K562 (cell line): ENCODE measurements around the gene PRF1. TPM values are rescaled to one million over a fixed set of nuclear protein-coding genes. Genes with fewer than 3 reads are reported as not detected.

Experiments used
- ATAC-seq: fragments of 200-7000 bp; cut with Tn5 transposase; 3 replicates; pipeline ENCODE4 v1.9.1; 2020; ENCODE audit warnings: moderate library complexity
- BruUV-seq: library from RNA; stranded (reverse); fragments of 400-500 nt; replicated peaks from 2 replicates; lab custom pipeline; 2021; lab: Mats Ljungman, UMichigan
- CTCF ChIA-PET: fragments of 300-600 bp; formaldehyde crosslinking; extraction: SDS; loops from one replicate; lab custom pipeline; 2021; ENCODE audit warnings: low intra/inter-chr PET ratio; lab: Yijun Ruan, JAX
- POLR2A ChIA-PET: fragments of 300-600, 350-650 bp; sonication (Branson Sonifier 250); formaldehyde crosslinking; extraction: SDS; loops from one replicate; lab custom pipeline; 2021; ENCODE audit warnings: antibody characterized with exemption, inconsistent platforms; lab: Yijun Ruan, JAX
- DNase-seq, 4 experiments: peaks; one replicate each; pipeline versions ENCODE4 v3.0.0 to v3.0.0-alpha.2; 2011 to 2018; ENCODE audit warnings: low spot score in 3 of 4, mixed read lengths in 3 of 4; ENCODE audit errors: extremely low read depth in 1 of 4
- FAIRE-seq: peaks from 2 replicates; lab custom pipeline; 2011; peaks lifted over from hg19 to GRCh38; lab: Jason Lieb, UNC
- H2AFZ ChIP-seq: 2 replicates; pipeline ENCODE4 v1.6.0; 2011; ENCODE audit warnings: low read depth, low read length, control low read depth, inconsistent platforms
- H3K27ac ChIP-seq: fragments of 200-600 bp; 3 replicates; pipeline ENCODE4 v1.8.0; 2011; ENCODE audit warnings: low read depth, mild to moderate bottlenecking, control low read depth, inconsistent platforms, low read length, moderate library complexity, mixed read lengths; ENCODE audit errors: extremely low read depth
- H3K27me3 ChIP-seq, 2 experiments: fragments of 300-600 bp in 1 of 2; 2 replicates in 1 of 2; 3 replicates in 1 of 2; pipeline versions ENCODE4 v1.6.0 to v1.8.0; 2011; ENCODE audit warnings: inconsistent platforms in 2 of 2, low read length in 2 of 2, mild to moderate bottlenecking in 1 of 2, mixed read lengths in 1 of 2, moderate library complexity in 1 of 2; ENCODE audit not compliant: control insufficient read depth in 2 of 2, insufficient read depth in 2 of 2
- H3K36me3 ChIP-seq: fragments of 300-600 bp; 3 replicates; pipeline ENCODE4 v1.8.0; 2011; ENCODE audit warnings: mild to moderate bottlenecking, low read length, inconsistent platforms; ENCODE audit not compliant: control insufficient read depth, insufficient read depth
- H3K4me1 ChIP-seq, 2 experiments: fragments of 200-600 bp in 1 of 2; replicated peaks in 1 of 2; 2 replicates in 1 of 2; 3 replicates in 1 of 2; pipeline versions ENCODE4 v1.5.1 to v1.8.0; 2011; ENCODE audit warnings: inconsistent platforms in 2 of 2, low read length in 2 of 2, mild to moderate bottlenecking in 1 of 2, mixed read lengths in 1 of 2, moderate library complexity in 1 of 2; ENCODE audit not compliant: control insufficient read depth in 2 of 2, insufficient read depth in 2 of 2
- H3K4me2 ChIP-seq: 2 replicates; pipeline ENCODE4 v1.6.1; 2011; ENCODE audit warnings: low read length, control low read depth, inconsistent platforms, mixed read lengths; ENCODE audit not compliant: insufficient read depth
- H3K4me3 ChIP-seq: fragments of 200-600 bp; sonication (generic), shearing (Covaris generic); 2 replicates; pipeline ENCODE4 v1.5.1; 2016; ENCODE audit warnings: control low read depth, inconsistent platforms
- H3K79me2 ChIP-seq: fragments of 200-600 bp; 3 replicates; pipeline ENCODE4 v1.8.0; 2011; ENCODE audit warnings: low read length, inconsistent platforms; ENCODE audit not compliant: control insufficient read depth, insufficient read depth
- H3K9ac ChIP-seq, 2 experiments: 2 replicates each; pipeline versions ENCODE4 v1.6.0 to v1.6.1; 2011; ENCODE audit warnings: low read depth in 2 of 2, low read length in 2 of 2, control low read depth in 1 of 2, inconsistent platforms in 1 of 2, mild to moderate bottlenecking in 1 of 2, mixed read lengths in 1 of 2; ENCODE audit not compliant: insufficient read depth in 1 of 2
- H3K9me1 ChIP-seq: one replicate; pipeline ENCODE4 v1.6.0; 2011; ENCODE audit warnings: inconsistent platforms, mild to moderate bottlenecking, low read length, moderate library complexity; ENCODE audit not compliant: control insufficient read depth, insufficient read depth
- H3K9me3 ChIP-seq: replicated peaks from 2 replicates; pipeline ENCODE4 v1.5.1; 2011; ENCODE audit warnings: low read depth, low read length, inconsistent platforms; ENCODE audit not compliant: control insufficient read depth, insufficient read depth
- H4K20me1 ChIP-seq: replicated peaks from 2 replicates; pipeline ENCODE4 v1.6.1; 2011; ENCODE audit warnings: low read length, inconsistent platforms, mixed read lengths; ENCODE audit not compliant: control insufficient read depth, insufficient read depth
- FOXP4 ChIP-seq: sonication (generic); formaldehyde crosslinking; IDR thresholded peaks from 2 replicates; pipeline ENCODE4 v1.8.0; 2022; ENCODE audit warnings: mild to moderate bottlenecking, missing genetic modification reagents, borderline replicate concordance
- HMG20B ChIP-seq: fragments of 250-450 bp; sonication (Bioruptor Pico); IDR thresholded peaks from 2 replicates; pipeline ENCODE4 v1.5.0; 2021; ENCODE audit warnings: mild to moderate bottlenecking
- MBD1 ChIP-seq: fragments of 250-450 bp; sonication (Bioruptor Pico); IDR thresholded peaks from 2 replicates; pipeline ENCODE4 v1.8.0; 2022; ENCODE audit warnings: inconsistent platforms
- NBN ChIP-seq: fragments of 450-650 bp; IDR thresholded peaks from 2 replicates; pipeline ENCODE4 v1.6.1; 2016; ENCODE audit warnings: low read depth, mild to moderate bottlenecking
- YY1 ChIP-seq, 3 experiments: IDR thresholded peaks; 2 replicates each; pipeline ENCODE4 v1.6.1; 2011; ENCODE audit warnings: low read length in 2 of 3, mild to moderate bottlenecking in 2 of 3, moderate library complexity in 2 of 3, borderline replicate concordance in 1 of 3, control low read depth in 1 of 3, low read depth in 1 of 3; ENCODE audit not compliant: insufficient read depth in 3 of 3, insufficient replicate concordance in 2 of 3, control insufficient read depth in 1 of 3, insufficient read length in 1 of 3; ENCODE audit errors: extremely low read depth in 1 of 3
- ZNF121 ChIP-seq: sonication (generic); formaldehyde crosslinking; conservative IDR thresholded peaks from 2 replicates; pipeline ENCODE4 v1.8.0; 2022; ENCODE audit warnings: missing genetic modification reagents
- ZNF197 ChIP-seq: fragments of 200-800 bp; sonication (Bioruptor generic); IDR thresholded peaks from 2 replicates; pipeline ENCODE4 v1.6.1; 2016; ENCODE audit warnings: low read depth, missing genetic modification characterization, missing compliant biosample characterization
- ZNF699 ChIP-seq: fragments of 250-450 bp; sonication (Bioruptor Pico); IDR thresholded peaks from 2 replicates; pipeline ENCODE4 v1.8.0; 2021; ENCODE audit warnings: mild to moderate bottlenecking, moderate library complexity; ENCODE audit not compliant: insufficient replicate concordance
- WGBS: fragments of 100-300 bp; shearing (Covaris generic); methylation state at CpG from one replicate; pipeline ENCODE4 v1.1.6; 2016; ENCODE audit warnings: low coverage, mixed read lengths; ENCODE audit not compliant: insufficient coverage; ENCODE audit errors: missing lambda C conversion rate; 5-methylcytosine and 5-hydroxymethylcytosine counted together
- in situ Hi-C: fragments of 300-500 bp; cut with MboI; formaldehyde crosslinking; loops from 4 replicates; pipeline ENCODE4 v1.15.0; 2018; ENCODE audit warnings: inconsistent platforms, mixed read lengths
- intact Hi-C: fragments of 100-400 bp; cut with micrococcal nuclease; formaldehyde crosslinking; loops from 2 replicates; pipeline ENCODE4 v1.14.2; 2022
- polyA plus RNA-seq, 8 experiments: library from polyadenylated mRNA; depleted of rRNA in 4 of 8; stranded (reverse) in 5 of 8; unstranded in 3 of 8; fragments of >200 nt; fragmentation: Nextera tagmentation in 2 of 8; fragmentation: Illumina TruSeq in 1 of 8; extraction: Ambion mirVana in 2 of 8; extraction: Trizol in 1 of 8; gene quantifications; 2 replicates each; pipeline versions ENCODE4 v1.2.1 to v1.2.3, GENCODE V29; 2011 to 2014; ENCODE audit warnings: inconsistent platforms in 1 of 8, missing spikeins in 1 of 8
- total RNA-seq, 7 experiments: library from RNA; depleted of rRNA in 6 of 7; stranded (reverse); fragments of >200 nt in 6 of 7; fragmentation: Illumina TruSeq in 2 of 7; extraction: Trizol in 2 of 7; gene quantifications; 2 replicates each; pipeline versions ENCODE4 v1.2.1 to v1.2.3, GENCODE V29; 2011 to 2021; ENCODE audit warnings: low replicate concordance in 1 of 7
- TF ChIP-seq, protein P1 (sequence below): IDR thresholded peaks from 2 replicates; pipeline ENCODE4 v1.6.1; 2016; ENCODE audit warnings: missing genetic modification characterization, missing compliant biosample characterization

PRF1 gene
- total and polyA plus RNA-seq, 9 of the 15 experiments (the other 6 are each of a cell fraction or from before 2014, with no cell fraction given), result 3.8 to 8.6 (median 6.3) TPM

DNA sequence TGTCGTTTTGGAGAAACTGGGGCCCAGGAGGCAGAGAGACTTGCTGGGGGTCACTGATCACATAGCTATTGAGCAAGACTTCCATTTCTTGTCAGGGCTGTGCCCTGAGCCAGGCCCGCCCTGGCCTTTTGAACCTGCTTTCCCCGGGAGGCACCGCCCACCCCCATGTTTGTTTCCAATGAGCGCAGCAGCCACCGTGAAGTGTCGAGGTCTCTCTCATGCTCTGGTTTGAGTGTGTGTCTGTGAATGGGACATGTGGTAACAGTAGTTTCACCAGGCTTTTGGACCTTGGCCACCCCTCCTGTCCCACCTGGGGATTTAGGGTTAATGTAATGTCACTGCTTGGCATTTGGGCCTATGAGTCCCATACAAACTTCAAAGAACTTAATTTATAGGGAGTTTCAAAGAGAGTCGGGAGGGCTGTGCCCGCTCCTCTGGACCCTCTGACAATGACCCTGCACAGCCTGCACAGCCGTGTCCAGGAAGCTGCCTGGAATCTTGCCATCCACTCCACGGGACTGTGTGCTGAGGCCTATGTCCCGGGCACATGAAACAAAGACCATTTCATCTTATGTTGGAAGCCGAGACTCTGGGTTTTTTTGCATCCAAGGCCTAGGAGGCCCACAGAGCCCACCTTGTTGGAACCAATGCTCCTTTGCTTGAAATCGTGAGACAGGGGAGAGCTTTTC, 6.3 kb downstream of the PRF1 start:
- peaks cover 53 to 67% of the 10 kb centered on the region in 2 experiments for H3K4me1 ChIP-seq
- WGBS, result 39% methylated on average over 14 of the region's 14 CpGs
- H3K9me3 ChIP-seq, result no peaks in the 10 kb centered on the region
- H2AFZ ChIP-seq, result peak overlapping the region; percentile 88
- peak overlapping the region; percentile 42 to 73 for H3K9ac ChIP-seq
- H3K36me3 ChIP-seq, result no peaks in the 10 kb centered on the region
- peak; percentile 71 to 85 (median 78) for DNase-seq
- H3K27ac ChIP-seq, result peak overlapping the region; percentile 73
- H3K79me2 ChIP-seq, result no peaks in the 10 kb centered on the region; the same call in 2 of the 3 replicates
- CTCF ChIA-PET, result no interaction called here
- no peaks in the 10 kb centered on the region for H3K9me1 ChIP-seq
- FAIRE-seq, result peak; percentile 77
- H4K20me1 ChIP-seq, result no peaks in the 10 kb centered on the region
- in situ Hi-C loops (no loop called here), intact Hi-C loops (no loop called here)
- ATAC-seq, result peak; percentile 65
- H3K27me3 ChIP-seq, result no peaks in the 10 kb centered on the region
- no peak overlapping the region for H3K4me3 ChIP-seq
- POLR2A ChIA-PET, result interaction anchor here (0.6 kb wide), 1 partner anchor 546 kb away, joined by 3 read pairs; no protein-coding TSS in a partner anchor
- peak overlapping the region; percentile 63; the same call in 1 of the 2 replicates for H3K4me2 ChIP-seq
- BruUV-seq, result no TSS peak
- TF ChIP-seq ZNF197 (CRISPR knock-in tag) (peak; percentile 6; the same call in 1 of the 2 replicates), NBN (no peak), ZNF121 (CRISPR knock-in tag) (no peak), MBD1 (CRISPR knock-in tag) (no peak), ZNF699 (CRISPR knock-in tag) (no peak), YY1 (IDR thresholded peaks at IDR 0.05; ENCODE audit: borderline replicate concordance in 1 of 3, control insufficient read depth in 1 of 3, extremely low read depth in 1 of 3, insufficient read depth in 3 of 3, insufficient read length in 1 of 3, insufficient replicate concordance in 2 of 3, low read depth in 1 of 3, low read length in 2 of 3) (peak in 1 of 3 experiments; percentile 30), FOXP4 (no peak), HMG20B (CRISPR knock-in tag) (no peak)
- TF ChIP-seq, protein P1, sequence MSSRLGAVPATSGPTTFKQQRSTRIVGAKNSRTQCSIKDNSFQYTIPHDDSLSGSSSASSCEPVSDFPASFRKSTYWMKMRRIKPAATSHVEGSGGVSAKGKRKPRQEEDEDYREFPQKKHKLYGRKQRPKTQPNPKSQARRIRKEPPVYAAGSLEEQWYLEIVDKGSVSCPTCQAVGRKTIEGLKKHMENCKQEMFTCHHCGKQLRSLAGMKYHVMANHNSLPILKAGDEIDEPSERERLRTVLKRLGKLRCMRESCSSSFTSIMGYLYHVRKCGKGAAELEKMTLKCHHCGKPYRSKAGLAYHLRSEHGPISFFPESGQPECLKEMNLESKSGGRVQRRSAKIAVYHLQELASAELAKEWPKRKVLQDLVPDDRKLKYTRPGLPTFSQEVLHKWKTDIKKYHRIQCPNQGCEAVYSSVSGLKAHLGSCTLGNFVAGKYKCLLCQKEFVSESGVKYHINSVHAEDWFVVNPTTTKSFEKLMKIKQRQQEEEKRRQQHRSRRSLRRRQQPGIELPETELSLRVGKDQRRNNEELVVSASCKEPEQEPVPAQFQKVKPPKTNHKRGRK, result no peak
